GM12873 (cell line): ENCODE data around the gene ZNF516.

Experiments used
- CTCF ChIP-seq: IDR thresholded peaks from 2 replicates; pipeline ENCODE4 v1.5.1; 2012; ENCODE audit warnings: low read depth, mild to moderate bottlenecking, moderate library complexity, low read length, control low read depth; ENCODE audit not compliant: insufficient read depth; ENCODE audit errors: missing control alignments

ZNF516 gene

GRCh38 chr18:76380127-76380729 lies 114.8 kb downstream of the ZNF516 start:
- TF ChIP-seq CTCF, result no peak

GRCh38 chr18:76379226-76380126 lies 115.6 kb downstream of the ZNF516 start:
- TF ChIP-seq CTCF, result no peak

DNA sequence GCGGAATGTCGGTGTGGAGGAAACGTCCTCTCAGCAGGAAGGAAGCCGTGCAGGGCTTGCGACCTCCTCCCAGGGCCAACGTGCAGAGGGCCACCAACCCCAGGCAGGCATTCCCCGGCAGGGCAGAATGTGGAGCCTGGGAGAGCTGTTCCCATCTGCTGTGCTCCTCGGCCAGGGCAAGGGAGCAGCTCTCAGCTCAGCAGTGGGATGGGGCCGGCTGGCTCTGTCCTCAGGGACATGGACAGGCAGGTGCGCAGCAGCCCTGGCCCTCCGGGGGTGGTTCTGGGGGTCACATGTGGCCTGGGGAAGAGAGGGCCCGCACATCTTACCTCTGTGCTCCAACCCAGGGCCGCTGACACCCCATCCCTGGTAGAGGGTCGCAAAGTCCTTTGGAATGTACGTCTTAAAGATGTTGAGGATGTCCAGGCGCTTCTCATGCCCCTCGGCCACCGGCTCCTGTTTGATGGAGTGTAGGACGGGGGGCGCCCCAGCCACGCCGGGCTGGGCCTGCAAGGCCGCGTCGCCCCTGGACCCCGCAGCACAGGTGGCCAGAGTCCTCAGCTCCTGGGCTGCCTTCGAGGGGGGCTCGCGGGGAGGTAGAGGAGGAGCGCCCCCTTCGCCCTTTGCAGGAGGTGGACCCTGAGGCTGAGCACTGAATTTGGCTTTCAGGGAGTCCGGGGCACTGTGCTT lies 116.4 kb downstream of the ZNF516 start:
- TF ChIP-seq CTCF, result no peak

DNA sequence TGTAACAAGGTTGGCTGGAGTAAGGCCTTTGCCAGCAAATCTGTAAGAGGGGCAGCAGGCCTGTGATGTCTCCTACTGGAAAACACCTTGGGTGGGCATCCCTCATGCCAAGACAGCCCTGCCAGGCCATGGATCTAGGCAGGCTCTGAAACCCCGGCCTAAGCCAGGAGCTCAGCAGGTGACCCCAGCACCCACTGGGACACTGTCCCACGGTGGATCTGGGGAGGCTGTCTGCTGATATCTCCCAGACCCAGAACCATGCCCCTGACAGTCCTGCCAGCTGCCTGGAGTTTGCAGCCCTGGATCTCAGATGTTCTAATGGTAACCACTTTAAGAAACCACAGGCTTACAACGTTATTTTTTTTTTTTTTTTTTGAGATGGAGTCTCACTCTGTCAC lies 117.7 kb downstream of the ZNF516 start:
- TF ChIP-seq CTCF, result no peak

DNA sequence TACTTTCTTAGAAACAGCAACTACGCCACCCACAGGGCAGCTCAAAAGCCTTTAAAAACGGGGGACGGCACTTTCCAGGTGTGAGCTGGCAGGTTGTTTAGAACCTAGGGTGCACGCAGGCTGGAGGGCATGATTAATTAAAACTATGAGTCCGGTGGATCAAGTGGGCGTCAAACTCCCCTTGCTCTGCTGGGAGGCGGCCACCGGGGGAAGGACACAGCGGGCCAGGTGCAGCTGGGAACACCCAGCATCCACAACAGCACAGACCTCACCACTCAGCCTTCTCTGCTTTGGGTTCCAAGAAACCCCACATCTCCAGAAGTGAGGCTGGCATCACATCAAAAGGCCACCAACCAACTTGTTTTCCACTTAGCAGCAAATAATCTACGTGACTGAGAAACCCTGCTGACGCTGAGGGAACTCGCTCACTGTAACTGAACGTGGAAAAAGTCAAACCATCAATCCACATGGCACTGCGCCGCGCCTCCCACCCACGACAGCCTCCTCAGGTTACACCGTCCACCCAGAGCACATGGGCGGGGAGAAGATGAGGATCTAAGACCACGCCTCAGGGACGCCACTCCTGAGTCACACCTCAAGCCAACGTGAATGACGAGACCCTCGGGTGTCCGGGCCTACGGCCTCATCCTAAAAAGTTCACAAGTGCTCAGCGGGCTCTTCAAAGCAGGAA lies 118.2 kb downstream of the ZNF516 start:
- no peak for TF ChIP-seq CTCF

DNA sequence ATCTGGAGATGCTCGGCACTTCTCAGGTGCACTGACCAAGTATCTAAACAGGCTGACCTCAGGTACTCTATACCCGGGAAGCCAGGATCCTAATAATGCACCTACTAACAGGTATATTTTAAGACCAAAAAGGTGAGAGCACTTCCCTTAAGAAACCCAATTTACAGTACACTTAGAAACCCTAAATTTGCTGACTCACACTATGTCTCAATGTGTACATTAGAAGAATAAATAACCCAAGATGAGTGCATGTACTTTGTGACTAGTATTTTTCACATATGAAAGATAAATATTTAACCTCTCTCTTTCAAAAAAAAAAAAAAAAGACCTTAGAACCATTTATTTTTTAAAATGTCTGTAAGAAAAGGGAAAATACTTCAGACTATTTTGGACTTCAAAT lies 118.8 kb downstream of the ZNF516 start:
- TF ChIP-seq CTCF, result no peak
